Fibroblast of skin of scalp (primary cell): Measurements from ENCODE around the gene HNRNPD.
"Not testable (repeated sequence)": the region's sequence is repeated elsewhere in the genome, so short reads cannot be mapped to it uniquely, and the experiment has no call there.

Source experiments
- DNase-seq: peaks from one replicate; pipeline ENCODE4 v3.0.0-alpha.2; 2013

HNRNPD gene

GRCh38 chr4:82372517-82373485 is 990 bp downstream of the HNRNPD start:
- peak; percentile 61 for DNase-seq

- no peak for DNase-seq
Observed at GRCh38 chr4:82371497-82371896, 2.3 kb downstream of the HNRNPD start.

DNA sequence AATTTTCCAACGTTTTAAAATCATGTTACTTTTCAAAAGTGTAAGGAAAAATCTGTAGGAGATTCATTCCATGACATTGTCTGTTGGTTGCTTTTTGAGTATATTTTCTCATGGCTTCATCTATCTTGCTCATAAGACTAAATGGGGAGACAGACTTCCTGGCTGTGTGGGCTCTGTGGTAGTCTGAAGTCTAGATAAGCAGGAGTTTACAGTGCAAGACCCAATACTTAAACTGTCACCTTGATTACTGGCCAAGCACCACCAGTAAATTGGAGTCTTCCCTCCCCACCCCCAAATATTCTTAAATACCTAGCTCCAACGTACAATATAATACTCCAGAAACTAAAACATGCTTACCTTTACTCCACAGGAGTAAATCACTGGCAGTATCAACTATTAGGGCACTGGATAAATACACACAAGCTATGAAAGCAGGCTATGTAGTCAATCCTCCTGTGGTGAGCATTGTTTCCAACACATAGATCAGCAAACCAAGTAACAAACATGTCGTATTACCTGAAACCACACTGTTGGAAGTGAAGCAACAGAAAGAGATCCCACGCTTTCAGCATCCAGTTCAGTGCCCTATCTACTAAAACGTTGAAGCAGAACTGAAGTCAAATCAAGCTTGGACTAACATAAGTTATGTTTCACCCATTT is 6.2 kb downstream of the HNRNPD start:
- no peak for DNase-seq

DNA sequence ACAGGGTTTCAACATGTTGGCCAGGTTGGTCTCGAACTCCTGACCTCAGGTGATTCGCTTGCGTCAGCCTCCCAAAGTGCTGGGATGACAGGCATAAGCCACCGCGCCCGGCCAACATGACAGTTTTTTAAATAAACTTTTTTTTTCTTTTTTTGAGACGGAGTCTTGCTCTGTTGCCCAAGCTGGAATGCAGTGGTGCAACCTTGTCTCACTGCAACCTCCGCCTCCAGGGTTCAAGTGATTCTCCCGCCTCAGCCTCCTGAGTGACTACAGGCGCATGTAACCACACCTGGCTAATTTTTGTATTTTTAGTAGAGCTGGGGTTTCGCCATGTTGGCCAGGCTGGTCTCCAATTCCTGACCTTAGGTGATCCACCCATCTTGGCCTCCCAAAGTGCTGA is 7.4 kb downstream of the HNRNPD start:
- DNase-seq, result not testable (repeated sequence)

- DNase-seq, result no peak
Observed at GRCh38 chr4:82363896-82364487, 9.8 kb downstream of the HNRNPD start.

GRCh38 chr4:82362565-82362964 is 11.2 kb downstream of the HNRNPD start:
- DNase-seq, result no peak

GRCh38 chr4:82360298-82361177 is 13.3 kb downstream of the HNRNPD start:
- DNase-seq, result peak; percentile 29

- DNase-seq, result no peak
Observed at GRCh38 chr4:82358847-82359246, 14.9 kb downstream of the HNRNPD start.

- DNase-seq, result no peak
Observed at GRCh38 chr4:82357640-82358039, 16.2 kb downstream of the HNRNPD start.

- no peak for DNase-seq
Observed at GRCh38 chr4:82354788-82355187, 19.0 kb downstream of the HNRNPD start.

- DNase-seq, result no peak
Observed at GRCh38 chr4:82352825-82353366, 20.9 kb downstream of the HNRNPD start.

DNA sequence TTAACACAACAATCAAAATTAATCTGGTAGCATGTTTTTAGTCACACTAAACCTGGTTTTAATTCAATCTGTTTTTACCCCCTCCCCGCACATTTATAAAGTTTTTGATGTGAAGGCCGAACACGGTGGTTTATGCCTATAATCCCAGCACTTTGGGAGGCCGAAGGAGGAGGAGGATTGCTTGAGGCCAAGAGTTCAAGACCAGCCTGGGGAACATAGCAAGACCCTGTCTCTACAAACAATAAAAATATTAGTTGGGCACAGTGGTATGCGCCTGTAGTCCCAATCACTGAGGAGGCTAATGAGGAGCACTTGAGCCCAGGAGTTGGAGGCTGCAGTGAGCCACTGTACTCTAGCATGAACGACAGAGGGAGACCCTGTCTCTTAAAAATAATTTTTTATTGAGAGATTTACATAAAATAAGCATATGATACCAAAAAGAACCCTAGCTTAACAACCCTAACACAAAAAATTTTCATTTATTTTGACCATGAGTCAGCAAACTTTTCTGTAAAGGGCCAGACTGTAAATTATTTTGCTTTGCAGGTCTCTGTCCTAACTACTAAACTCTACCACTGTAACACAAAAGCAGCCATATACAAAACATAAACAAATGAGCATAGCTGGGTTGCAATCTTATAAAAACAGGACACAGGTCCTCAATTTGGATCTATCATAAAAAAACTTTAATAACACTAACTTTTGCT is 21.5 kb downstream of the HNRNPD start:
- DNase-seq, result no peak

GRCh38 chr4:82346126-82346525 is 27.7 kb downstream of the HNRNPD start:
- no peak for DNase-seq

DNA sequence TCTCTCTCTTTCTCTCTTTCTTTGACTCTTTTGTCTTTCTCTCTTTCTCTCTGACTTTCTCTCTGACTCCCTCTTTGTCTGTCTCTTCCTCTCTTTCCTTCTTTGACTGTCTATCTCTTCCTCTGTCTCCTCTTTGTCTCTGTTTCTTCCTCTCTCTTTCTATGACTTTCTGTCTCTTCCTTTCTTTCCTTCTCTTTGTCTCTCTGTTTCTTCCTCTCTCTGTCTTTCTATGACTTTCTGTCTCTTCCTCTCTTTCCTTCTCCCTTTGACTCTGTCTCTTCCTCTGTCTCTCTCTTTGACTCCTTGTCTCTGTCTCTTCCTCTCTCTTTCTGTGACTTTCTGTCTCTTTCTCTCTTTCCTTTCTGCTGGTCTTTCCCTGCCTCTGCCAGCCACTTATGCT is 38.7 kb downstream of the HNRNPD start:
- DNase-seq, result no peak

DNA sequence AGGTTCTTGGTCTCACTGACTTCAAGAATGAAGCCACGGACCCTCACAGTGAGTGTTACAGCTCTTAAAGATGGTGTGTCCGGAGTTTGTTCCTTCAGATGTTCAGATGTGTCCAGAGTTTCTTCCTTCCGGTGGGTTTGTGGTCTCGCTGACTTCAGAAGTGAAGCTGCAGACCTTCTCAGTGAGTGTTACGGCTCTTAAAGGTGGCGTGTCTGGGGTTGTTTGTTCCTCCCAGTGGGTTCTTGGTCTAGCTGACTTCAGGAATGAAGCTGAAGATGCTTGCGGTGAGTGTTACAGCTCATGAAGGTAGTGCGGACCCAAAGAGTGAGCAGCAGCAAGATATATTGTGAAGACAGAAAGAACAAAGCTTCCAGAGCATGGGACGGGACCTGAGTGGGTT is 40.1 kb downstream of the HNRNPD start:
- not testable (repeated sequence) for DNase-seq

DNA sequence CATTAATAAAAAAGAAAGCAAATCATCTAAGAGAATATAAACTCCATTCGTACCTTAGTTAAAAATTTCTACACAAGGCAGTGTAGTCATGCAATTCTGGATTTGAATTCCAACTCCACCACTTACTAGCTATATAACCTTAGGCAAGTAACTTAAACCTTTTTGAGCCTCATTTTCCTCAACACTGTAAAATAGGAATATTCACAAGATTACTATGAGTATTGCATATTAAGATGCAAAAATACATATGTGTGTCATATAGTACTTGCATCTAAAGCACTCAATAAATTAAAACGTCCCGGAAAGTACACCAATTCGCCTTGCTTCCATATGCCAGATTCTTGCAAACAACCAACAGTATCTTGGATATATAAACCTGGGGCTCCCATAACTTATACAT is 42.0 kb downstream of the HNRNPD start:
- DNase-seq, result no peak

GRCh38 chr4:82320351-82320750 is 53.4 kb downstream of the HNRNPD start:
- DNase-seq, result peak; percentile 7

- not testable (repeated sequence) for DNase-seq
Observed at GRCh38 chr4:82303063-82303462, 70.7 kb downstream of the HNRNPD start.
